ENCODE data around the gene SERPINI2.

Gene SERPINI2

DNA sequence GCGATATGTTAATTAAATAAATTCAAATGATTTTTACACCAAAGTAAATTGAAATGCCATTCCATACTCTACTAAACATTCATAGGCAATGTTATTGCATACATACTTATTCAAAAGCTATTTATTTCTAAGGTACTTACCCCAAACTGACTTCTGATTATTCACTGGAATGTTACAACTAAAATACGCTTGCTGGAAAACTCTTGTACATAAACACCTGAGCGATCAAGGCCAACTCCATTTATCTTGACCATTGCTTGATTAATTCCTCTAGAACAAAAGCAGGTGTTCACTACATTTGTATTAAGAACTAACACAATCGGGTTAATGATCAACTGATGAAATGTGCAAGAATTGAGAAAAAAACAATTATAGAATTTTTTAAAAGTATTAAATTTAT lies at the start of gene SERPINI2:
TSS of gene SERPINI2 (minus strand) at position 180 of the 400 bp plus-strand sequence. CDS start 2,208 bp downstream, outside the sequence.
- DNase-seq (ENCODE audit: low read depth), result no peak

- DNase-seq (ENCODE audit: low read depth), result no peak
Observed at GRCh38 chr3:167521006-167521355, 47.1 kb upstream of the SERPINI2 start.

- DNase-seq (ENCODE audit: low read depth), result no peak
Observed at GRCh38 chr3:167520266-167521005, 46.6 kb upstream of the SERPINI2 start.

DNA sequence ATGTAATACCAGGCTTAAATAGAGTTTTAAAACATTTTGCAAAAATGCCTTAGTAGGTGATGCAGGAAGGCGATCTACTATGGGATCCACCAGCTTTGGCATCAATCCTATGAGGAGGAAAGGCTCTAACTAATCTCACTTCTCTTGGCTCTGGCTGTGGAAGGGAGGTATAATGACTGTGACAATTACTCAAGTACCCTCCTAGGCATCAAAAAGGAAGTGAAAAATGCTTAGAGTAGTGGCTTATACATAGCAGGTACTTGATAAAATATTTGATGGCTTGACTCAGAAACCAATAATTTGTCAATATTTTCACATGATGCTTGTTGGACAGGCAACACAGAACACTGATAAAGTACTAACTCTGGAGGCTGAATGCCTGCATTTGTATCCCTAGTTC lies 34.1 kb upstream of the SERPINI2 start:
- no peak for DNase-seq (ENCODE audit: low read depth)

DNA sequence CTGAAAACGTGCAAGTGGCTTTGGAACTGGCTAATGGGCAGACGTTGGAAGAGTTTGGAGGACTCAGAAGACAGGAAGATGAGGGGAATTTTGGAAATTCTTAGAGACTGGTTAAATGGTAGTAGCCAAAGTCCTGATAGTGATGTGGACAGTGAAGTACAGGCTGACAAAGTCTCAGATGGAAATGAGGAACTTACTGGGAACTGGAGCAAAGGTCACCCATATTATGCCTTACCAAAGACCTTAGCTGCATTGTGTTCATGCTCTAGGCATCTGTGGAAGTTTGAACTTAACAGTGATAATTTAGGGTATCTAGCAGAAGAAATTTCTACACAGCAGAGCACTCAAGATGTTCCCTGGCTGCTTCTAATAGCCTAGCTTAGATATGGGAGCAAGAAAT lies 28.6 kb upstream of the SERPINI2 start:
- no peak for DNase-seq (ENCODE audit: low read depth)

- no peak for DNase-seq (ENCODE audit: low read depth)
Observed at GRCh38 chr3:167501941-167502340, 28.1 kb upstream of the SERPINI2 start.

GRCh38 chr3:167497903-167498302 lies 24.1 kb upstream of the SERPINI2 start:
- no peak for DNase-seq (ENCODE audit: low read depth)

GRCh38 chr3:167493244-167493643 lies 19.4 kb upstream of the SERPINI2 start:
- DNase-seq (ENCODE audit: low read depth), result no peak

GRCh38 chr3:167491621-167492020 lies 17.8 kb upstream of the SERPINI2 start:
- DNase-seq (ENCODE audit: low read depth), result no peak

- no peak for DNase-seq (ENCODE audit: low read depth)
Observed at GRCh38 chr3:167489571-167489970, 15.7 kb upstream of the SERPINI2 start.

DNA sequence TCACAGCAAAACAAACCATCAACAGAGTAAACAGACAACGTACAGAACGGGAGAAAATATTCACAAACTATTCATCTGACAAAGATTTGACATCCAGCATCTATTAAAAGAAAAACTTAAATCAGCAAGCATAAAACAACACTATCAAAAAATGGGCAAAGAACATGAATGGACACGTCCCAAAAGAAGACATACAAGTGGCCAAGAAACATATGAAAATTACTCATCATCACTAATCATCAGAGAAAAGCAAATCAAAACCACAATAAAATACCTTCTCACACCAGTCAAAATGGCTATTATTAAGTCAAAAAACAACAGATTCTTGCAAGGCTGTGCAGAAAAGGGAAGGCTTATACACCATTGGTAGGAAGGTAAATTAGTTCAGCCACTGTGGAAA lies 13.7 kb upstream of the SERPINI2 start:
- no peak for DNase-seq (ENCODE audit: low read depth)

- no peak for DNase-seq (ENCODE audit: low read depth)
Observed at GRCh38 chr3:167484551-167484950, 10.7 kb upstream of the SERPINI2 start.

GRCh38 chr3:167483708-167484475 lies 10.1 kb upstream of the SERPINI2 start:
- no peak for DNase-seq (ENCODE audit: low read depth)

GRCh38 chr3:167481164-167481563 lies 7.3 kb upstream of the SERPINI2 start:
- no peak for DNase-seq (ENCODE audit: low read depth)

DNA sequence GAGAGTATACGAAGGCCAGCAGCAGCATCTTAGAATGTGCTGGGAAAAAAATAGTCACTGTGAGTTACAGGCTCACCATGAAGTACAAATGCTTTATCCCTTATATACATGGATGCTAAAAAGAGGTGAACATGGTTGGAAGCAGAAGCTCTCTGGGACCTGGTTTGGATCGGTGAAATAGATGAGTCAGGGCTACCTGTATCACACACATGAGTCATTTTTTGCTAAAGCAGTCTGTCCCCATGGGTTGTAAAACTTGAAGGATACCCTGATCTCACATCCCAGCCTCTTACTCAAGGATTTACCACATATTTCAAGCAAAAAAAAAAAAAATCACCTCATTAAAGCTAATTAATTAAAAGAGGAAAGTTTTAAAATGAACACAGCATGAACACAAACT lies 6.9 kb upstream of the SERPINI2 start:
- DNase-seq (ENCODE audit: low read depth), result no peak

GRCh38 chr3:167469381-167469780 lies 4.5 kb downstream of the SERPINI2 start:
- DNase-seq (ENCODE audit: low read depth), result no peak

- DNase-seq (ENCODE audit: low read depth), result no peak
Observed at GRCh38 chr3:167467848-167468611, 5.8 kb downstream of the SERPINI2 start.

DNA sequence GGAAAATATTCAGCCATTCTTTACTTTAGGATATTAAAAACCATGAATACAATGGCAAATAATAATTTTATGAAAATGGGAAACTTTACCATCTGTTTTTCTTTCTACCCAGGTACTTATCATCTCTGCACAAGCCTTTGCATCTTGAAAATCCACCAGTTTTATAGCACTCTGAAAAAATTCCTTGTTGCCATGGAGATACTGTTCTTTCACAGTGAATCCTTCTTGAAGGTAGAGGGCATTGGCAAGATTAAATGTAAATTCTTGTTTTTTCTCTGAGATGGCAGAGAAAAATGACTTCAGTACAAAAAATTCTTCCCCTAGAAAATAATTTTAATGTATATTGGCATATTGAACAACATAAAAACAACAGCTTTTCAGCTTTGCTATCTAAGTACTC lies 6.9 kb downstream of the SERPINI2 start:
- DNase-seq (ENCODE audit: low read depth), result no peak

- DNase-seq (ENCODE audit: low read depth), result no peak
Observed at GRCh38 chr3:167456157-167456799, 17.6 kb downstream of the SERPINI2 start.

DNA sequence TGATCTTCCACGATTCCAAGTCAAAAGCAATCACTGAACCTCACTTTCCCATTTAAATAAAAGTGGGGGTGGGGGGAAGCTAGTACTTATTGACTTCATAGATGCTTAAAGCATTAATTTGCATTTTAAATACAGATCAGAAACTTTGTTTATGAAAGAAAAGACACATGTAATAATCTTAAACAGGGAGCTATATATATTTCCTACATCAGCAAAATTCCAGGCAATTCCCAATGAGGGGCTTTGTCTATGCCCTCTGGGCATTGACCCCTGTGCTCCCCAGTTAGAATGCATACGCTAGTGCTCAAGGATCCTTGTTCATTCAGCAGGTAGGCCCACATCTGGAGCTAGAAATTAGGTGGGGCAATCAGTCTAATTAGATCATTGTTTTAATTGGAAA lies 20.0 kb downstream of the SERPINI2 start:
- DNase-seq (ENCODE audit: low read depth), result no peak

- no peak for DNase-seq (ENCODE audit: low read depth)
Observed at GRCh38 chr3:167451282-167451681, 22.6 kb downstream of the SERPINI2 start.

DNA sequence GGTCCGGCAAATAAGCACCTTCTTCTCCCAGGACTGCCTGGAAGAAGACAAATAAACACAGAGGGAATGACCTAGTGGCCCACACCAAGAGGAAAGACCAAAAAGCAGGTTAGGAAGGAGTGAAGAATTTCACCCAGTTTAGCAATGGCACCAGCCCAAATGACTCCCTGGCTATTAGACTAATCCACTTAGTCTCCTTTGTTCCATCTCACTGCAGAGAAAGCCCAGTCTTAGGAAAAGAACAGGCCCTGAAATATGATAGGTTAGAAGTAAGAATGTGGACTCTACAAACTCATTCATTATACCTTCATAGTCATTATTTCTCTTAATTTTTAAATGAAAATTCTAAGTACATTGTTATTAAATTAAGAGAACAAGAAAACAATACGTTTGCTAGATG lies 23.2 kb downstream of the SERPINI2 start:
- no peak for DNase-seq (ENCODE audit: low read depth)
